Central memory CD4-positive, alpha-beta T cell (primary cell): Measurements from ENCODE around the gene RDH16.
A peak's percentile ranks its signal among the peaks of the same experiment; 100 is the strongest.
"Not testable (repeated sequence)": the region's sequence is repeated elsewhere in the genome, so short reads cannot be mapped to it uniquely, and the experiment has no call there.

Experiments used
- DNase-seq: peaks from one replicate; pipeline ENCODE4 v3.0.0; 2022

RDH16 gene

DNA sequence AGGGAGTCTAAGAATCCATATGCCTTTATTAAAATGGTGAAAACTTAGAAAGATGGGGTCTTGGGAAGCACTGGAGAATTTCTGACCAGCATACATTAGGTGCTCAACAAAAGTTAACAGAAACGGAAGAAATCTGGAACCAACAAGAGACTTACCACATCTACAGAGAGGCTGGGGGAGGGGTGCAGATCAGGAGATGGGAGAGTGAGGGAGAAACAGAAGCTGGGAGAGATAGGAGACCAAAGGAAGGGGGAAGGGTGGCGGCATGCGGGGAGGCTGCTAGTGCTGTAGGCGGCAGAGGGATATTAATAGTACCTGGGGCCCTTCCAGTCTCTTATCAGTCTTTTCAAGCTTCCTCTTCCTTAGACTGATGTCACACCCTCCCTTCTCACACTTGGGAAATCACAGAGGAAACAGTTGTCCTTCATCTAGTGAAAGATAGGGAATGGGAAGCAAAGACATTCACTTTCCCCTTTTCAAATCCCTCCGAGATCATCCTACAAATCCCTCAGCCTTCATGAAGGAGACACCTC lies 30.9 kb upstream of the RDH16 start:
- no peak for DNase-seq

DNA sequence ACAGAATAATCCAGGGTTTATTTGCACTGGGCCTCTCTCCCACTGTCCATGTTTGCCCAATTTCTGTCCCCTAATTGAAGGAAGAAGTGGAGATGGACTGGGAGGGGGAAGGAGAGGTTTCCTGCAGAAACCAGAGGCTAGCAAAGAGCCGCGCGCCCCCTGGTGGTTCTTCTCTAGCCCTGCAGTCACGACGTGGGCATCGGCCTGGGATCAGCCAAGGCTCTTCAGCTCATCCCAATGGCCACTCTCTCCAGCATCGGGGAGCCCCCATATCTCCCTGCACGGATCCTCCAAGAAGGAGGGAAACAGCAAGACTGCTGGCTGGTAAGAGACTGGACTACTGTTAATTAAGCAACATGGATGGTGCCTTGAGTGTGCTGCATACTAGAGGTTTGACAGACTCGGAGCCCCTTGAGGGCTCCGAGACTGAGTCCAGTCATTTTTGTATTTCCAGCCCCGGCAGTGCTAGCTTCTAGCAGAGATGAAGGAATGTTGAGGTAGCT lies 30.2 kb upstream of the RDH16 start:
- DNase-seq: peak; percentile 59

DNA sequence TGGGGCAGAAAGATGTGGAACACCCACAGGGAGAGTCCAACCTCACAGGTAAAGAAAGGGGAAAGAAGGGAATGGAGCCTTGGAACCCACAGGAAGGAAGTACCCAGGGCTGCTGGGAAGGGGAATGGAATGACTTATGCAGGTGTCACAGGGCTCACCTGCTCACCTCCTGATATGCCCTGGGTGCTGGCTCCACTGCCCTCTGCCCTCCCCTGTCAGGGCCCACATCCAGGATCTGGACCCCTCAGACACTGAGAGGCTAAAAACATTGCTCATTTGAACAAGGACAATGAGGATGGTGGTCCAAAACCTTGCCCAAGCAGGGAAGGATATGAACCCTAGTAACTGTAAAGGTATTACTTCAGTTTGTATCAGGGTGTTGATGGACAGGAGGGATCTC lies 29.6 kb upstream of the RDH16 start:
- no peak for DNase-seq

DNA sequence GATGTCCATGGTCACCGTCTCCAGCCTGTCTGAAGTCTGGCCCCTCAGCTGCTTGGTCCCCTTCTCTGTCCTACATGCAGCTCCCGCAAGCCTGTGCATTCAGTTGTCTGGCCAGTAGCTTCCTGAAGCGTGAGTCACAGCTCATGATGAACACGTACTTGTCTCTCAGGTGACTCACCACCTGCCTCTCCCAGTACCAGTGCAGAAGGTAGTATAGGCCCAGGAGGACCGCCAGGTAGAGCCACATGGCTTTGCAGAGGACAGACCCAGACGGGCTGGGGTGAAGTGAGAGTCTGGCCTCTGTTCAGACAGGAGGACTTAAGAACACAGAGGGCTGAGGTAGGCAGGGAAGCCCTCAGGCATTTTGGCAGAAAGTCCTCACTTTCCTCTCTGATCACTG lies 28.3 kb upstream of the RDH16 start:
- not testable (repeated sequence) for DNase-seq

DNA sequence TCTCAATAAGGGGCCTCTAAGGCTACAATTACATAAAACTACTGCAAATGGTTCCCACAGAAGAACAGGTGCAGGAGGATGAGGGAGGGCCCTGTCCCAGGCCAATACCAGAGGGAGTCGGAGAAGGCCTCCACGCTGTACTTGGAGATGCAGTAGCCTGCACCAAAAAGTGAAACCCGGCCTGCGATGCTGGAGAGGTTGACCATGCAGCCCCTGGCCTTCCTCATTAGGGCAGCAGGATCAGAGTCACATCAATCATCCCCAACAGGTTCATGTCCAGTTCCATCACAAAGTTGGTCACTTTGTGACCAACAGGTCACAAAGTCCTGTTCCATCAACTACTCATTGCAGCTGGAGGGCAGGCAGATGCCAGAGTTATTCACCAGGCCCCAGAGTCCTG lies 26.0 kb upstream of the RDH16 start:
- DNase-seq: no peak

DNA sequence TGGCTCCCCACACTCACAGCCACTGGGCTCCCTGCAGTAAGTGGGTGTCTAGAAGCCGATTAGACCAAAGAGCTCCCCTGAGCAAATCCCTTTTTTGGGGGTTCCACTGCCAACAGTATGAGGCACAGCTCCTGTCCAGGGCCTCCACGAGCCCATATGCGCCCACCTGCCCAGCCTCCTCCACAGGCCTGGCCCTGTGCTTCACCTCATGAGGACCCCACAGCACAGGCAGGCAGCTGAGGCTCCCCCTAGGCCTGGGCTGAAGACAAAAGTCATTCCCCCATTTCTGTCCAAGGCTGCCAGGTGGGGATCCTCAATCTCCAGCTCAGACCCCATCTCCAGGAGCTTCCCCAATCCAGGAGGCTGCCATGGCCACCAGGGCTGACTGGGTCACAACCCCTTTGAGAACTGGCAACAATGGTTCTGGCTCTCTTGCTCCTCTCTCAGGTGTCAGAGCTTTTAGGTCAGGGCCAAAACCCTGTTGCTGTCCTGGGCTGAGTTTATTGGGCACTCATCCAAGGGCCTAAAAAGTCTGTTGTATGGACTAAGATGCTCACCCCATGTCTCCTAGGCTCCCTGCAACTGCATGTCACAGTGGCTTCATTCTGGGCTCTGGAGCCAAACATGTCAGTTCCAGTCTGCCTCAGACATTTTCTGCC lies 25.3 kb upstream of the RDH16 start:
- not testable (repeated sequence) for DNase-seq

DNA sequence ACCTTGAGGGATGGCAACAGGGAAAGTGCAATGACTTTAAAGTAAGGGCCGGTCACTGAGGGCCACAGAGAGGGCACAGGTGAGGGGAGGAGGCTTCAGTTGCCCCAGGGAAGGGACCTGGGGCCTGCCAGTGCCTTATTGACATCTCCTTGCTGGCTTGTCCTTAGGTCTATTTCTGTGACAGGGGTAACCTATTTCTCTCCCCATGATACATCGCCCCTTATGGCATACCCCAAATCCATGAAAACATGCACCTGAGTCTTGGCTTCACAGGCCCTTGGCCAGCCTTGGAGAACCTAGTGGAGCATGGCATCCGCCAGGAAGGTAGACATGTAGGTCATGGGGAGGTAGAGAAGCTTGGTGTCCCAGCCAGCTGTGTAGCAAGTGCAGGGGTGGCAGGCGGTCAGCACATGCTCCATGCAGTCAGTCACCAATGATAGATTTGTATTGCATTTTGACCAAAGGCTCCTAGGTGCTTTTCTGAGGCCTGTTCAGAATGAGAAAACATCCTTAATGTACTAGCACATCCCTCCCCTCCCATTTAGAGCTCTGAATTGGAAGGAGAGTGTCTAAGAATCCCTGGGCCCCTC lies 23.6 kb upstream of the RDH16 start:
- no peak for DNase-seq

DNA sequence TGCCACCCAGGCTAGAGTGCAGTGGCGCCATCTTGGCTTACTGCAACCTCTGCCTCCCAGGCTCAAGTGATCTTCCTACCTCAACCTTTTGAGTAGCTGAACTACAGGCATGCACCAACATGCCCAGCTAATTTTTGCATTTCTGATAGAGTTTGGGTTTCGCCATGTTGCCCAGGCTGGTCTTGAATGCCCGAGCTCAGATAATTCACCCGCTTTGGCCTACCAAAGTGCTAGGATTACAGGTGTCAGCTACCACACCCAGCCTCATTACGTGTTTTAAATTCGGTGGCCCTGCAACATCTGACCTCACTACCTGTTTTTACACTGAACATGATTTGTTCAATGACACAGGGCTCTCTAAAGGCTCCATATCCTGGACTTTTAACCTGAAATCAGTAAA lies 22.9 kb upstream of the RDH16 start:
- no peak for DNase-seq

DNA sequence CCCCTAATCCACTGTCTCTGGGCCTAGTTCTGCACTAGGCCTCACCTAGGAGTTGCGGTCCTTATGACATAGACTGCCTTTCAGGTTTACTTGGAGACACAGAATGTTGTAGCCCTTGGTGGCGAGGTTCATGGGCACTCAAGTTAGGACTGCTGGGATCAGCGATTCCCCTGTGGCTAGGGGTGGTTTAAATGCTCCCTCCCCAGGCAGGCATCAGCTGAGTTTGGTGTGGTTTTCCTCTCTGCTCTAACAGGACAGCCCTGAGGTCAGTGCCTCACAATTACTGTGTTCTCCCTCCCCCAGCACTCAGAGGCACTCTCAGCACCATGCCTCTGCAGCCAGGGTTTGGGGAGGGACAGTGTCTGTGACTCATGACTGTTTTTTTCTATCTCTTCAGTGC lies 22.2 kb upstream of the RDH16 start:
- DNase-seq: no peak

DNA sequence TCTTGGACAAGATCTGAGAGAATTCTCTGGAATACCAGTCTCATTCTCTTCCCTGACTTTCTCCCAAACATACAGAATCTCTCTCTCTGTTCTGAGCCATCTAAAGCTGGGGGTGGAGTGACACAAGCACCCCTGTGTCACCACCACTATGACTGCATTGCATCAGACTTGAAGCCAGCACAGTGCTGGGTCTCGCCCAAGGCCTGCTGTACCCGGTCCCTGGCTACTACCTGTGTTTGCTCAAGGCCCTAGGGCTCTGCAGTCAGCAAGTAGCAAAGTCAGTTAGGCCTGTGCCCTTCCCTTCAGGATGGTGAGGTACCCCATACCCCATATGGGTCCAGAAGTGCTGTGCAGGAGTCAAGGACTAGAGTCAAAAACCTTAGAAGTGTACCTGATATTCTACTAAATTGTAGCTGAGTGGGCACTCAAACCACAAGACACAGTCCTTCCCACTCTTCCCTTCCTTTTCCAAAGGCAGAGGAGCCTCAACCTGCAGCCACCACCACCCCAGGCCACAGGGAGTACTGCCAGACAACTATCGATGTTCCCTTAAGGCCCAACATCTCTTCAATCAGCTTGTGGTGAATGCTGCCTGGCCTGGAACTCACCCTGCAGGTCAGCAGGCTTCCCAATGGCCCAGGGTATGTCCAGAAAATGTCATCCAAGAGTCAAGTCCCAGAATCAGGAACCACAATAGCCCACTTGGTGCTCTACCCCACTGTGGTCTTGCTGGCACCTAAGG lies 21.2 kb upstream of the RDH16 start:
- no peak for DNase-seq

DNA sequence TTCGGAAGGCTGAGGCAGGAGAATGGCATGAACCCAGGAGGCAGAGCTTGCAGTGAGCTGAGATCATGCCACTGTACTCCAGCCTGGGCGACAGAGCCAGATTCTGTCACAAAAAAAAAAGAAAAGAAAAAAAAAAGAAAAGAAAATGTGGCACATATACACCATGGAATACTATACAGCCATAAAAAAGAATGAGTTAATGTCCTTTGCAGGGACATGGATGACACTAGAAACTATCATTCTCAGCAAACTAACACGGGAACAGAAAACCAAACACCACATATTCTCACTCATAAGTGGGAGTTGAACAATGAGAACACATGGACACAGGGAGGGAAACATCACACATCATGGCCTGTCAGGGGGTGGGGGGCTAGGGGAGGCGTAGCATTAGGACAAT lies 20.0 kb upstream of the RDH16 start:
- not testable (repeated sequence) for DNase-seq

DNA sequence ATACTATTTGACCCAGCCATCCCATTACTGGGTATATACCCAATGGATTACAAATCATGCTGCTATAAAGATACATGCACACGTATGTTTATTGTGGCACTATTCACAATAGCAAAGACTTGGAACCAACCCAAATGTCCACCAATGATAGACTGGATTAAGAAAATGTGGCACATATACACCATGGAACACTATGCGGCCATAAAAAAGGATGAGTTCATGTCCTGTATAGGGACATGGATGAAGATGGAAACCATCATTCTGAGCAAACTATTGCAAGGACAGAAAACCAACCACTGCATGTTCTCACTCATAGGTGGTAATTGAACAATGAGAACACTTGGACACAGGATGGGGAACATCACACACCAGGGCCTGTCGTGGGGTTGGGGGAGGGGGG lies 16.8 kb upstream of the RDH16 start:
- not testable (repeated sequence) for DNase-seq

DNA sequence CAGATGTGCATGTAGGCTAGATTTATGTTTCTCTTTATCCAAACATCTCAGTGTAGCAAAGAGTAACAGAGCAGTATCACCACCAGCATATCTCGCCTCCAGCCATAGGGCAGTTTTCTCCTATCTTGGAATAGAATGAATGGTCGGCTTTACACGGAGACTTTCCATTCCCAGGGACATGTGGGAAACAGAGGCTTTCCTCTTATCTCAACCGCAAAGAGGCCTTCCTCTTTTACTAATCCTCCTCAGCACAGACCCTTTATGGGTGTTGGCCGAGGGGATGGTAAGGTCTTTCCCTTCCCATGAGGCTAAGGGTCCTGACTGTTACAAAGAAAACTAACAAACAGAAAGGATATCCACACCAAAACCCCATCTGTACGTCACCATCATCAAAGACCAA lies 11.5 kb upstream of the RDH16 start:
- not testable (repeated sequence) for DNase-seq

DNA sequence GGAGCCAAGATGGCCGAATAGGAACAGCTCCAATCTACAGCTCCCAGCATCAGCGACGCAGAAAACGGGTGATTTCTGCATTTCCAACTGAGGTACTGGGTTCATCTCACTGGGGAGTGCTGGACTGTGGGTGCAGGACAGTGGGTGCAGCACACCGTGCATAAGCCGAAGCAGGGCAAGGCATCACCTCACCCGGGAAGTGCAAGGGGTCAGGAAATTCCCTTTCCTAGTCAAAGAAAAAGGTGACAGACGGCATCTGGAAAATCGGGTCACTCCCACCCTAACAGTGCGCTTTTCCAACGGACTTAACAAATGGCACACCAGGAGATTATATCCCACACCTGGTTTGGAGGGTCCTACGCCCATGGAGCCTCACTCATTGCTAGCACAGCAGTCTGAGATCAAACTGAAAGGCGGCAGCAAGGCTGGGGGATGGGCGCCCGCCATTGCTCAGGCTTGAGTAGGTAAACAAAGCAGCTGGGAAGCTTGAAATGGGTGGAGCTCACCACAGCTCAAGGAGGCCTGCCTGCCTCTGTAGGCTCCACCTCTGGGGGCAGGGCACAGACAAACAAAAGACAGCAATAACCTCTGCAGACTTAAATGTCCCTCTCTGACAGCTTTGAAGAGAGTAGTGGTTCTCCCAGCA lies 8.7 kb upstream of the RDH16 start:
- DNase-seq: not testable (repeated sequence)

DNA sequence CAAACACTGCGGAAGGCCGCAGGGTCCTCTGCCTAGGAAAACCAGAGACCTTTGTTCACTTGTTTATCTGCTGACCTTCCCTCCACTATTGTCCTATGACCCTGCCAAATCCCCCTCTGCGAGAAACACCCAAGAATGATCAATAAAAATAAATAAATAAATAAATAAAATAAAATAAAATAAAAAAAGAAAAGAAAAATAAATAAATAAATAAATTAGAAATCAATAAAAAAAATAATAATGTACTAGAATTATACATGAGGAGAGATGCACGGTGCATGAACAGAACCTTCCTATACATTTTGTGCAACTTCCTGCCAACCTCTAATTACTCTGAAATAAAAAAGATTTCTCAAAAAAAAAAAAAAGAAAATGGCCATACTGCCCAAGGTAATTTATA lies 7.7 kb upstream of the RDH16 start:
- DNase-seq: not testable (repeated sequence)

DNA sequence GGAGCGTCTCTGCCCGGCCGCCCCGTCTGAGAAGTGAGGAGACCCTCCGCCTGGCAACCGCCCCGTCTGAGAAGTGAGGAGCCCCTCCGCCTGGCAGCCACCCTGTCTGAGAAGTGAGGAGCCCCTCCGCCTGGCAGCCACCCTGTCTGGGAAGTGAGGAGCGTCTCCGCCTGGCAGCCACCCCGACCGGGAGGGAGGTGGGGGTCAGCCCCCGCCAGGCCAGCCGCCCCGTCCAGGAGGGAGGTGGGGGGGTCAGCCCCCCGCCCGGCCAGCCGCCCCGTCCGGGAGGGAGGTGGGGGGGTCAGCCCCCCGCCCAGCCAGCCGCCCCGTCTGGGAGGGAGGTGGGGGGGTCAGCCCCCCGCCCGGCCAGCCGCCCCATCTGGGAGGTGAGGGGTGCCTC lies 6.1 kb upstream of the RDH16 start:
- DNase-seq: not testable (repeated sequence)

DNA sequence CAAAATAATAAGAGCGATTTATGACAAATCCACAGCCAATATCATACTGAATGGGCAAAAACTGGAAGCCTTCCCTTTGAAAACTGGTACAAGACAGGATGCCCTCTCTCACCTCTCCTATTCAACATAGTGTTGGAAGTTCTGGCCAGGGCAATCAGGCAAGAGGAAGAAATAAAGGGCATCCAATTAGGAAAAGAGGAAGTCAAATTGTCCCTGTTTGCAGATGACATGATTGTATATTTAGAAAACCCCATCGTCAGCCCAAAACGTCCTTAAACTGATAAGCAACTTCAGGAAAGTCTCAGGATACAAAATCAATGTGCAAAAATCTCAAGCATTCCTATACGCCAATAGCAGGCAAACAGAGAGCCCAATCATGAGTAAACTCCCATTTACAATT lies 4.8 kb upstream of the RDH16 start:
- DNase-seq: not testable (repeated sequence)

DNA sequence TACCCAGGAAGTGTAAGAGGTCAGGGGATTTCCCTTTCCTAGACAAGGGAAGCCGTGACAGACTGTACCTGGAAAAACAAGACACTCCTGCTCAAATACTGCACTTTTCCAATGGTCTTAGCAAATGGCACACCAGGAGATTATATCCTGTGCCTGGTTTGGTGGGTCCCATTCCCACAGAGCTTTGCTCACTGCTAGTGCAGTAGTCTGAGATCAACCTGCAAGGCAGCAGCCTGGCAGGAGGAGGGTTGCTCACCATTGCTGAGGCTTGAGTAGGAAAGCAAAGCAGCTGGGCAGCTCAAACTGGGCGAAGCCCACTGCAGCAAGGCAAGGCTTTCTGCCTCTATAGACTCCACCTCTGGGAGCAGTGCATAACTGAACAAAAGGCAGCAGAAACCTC lies 1.0 kb upstream of the RDH16 start:
- DNase-seq: no peak

DNA sequence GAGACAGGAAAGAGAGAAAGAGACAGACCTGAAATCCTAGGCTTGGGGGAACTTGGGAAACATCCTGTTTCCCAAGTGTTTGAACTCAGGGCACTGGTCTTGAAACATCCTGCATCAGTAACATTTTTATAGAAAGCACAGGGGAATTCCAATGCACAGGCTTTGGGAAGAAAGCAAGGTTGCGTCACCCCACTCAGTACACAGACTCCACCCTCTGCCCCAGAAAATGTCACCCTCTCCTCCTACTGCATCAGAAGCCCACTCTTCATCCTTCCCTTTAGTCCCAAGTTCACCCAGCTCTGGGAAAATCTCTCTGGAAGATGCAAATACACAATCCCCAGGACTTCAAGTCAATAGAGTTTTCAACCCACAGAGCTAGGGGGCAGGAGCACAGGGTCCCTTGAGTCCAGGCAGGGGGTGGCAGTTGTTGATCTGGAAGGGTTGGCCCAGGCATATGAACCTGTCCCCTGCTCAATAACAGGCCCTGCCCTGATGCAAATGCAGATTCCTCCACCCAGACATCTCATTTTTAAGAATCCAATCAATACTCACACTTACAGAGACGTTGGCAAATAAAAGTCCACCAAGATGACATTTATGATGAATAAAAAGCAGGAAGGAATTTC lies 1.7 kb downstream of the RDH16 start:
- DNase-seq: no peak

DNA sequence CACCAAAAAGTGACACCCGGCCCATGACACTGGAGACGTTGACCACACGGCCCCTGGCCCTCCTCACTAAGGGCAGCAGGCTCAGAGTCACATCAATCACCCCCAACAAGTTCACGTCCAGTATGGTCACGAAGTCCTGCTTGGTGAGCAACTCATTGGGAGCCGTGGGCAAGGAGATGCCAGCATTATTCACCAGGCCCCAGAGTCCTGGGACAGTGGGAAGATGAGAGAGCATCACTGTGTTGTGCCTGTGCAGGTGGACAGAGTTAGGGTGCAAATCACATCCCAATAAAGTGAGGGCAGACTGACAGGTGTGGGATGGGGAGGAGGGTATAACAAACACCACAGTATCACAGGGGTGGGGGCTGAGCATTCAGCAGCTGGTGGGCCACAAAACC lies 2.5 kb downstream of the RDH16 start:
- no peak for DNase-seq

DNA sequence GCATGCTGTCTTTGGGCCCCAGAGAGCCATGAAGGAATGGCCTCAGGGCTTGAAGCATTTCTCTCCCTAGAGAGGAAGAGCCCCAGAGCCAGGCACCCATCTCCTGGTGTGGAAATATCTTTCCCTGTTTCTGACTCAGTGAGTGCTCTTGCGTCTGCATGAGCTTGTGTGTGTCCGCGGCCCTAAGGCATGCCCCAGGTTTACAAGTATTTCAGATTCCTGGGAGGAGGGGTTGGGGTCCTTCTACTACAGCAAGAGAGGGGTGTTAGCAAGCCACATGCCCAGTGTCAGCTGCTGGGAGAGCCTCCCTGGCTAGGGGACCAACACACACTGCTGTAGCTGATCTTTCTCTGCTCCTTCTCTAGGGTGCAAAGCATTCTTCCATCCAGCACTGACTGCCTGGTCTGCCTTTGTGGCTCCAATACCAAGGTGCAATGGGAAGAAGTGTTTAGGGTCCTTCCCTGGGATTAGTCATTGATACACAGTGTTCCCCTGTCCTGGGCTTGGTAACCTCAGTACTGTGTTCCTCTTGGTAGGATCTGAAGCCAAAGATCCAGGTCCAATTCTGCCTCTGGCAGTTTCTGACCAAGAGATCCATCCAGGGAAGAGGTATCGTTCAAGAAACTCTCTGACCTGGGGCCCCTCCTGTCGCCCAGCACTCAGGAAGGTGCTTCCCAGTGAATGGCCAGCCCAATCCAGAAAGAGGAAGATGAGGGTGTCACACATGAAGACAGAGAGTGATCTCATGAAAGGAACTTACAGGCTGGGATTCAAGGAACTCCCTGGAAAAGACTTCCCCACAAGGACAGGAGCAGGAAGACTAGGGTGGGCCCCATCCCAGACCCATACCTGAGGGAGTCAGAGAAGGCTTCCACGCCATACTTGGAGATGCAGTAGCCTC lies 3.1 kb downstream of the RDH16 start:
- DNase-seq: no peak

DNA sequence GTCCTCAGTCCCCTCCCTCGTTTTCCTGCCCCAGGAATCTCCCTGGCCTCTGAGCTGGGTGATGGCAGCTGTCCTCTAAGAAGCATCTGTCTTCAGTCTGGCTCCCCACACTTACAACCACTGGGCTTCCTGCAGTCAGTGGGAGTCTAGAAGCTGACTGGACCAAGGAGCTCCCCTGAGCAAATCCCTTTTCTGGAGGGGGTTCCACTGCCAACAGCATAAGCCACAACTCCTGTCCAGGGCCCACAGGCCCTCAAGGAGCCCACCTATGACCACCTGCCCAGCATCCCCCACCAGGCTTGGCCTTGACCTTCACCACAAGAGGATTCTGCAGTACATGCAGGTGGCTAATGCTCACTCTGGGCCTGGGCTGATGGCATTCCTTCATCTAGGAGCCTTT lies 4.1 kb downstream of the RDH16 start:
- DNase-seq: no peak
